BE2C (cell line): ENCODE results near the gene ADAMTSL1. TPM values are rescaled to one million over a fixed set of nuclear protein-coding genes. Genes with fewer than 3 reads are reported as not detected.
A peak's percentile ranks its signal among the peaks of the same experiment; 100 is the strongest.

Source experiments
- DNase-seq: peaks from one replicate; pipeline ENCODE4 v3.0.0-alpha.2; 2020
- H3K27me3 ChIP-seq: fragments of 250-450 bp; sonication (Bioruptor Pico); 2 replicates; pipeline ENCODE4 v1.5.1; 2020; ENCODE audit warnings: mild to moderate bottlenecking
- H3K36me3 ChIP-seq: fragments of 250-450 bp; sonication (Bioruptor Pico); 2 replicates; pipeline ENCODE4 v1.5.1; 2020; ENCODE audit warnings: mild to moderate bottlenecking
- H3K4me1 ChIP-seq: fragments of 250-450 bp; sonication (Bioruptor Pico); 2 replicates; pipeline ENCODE4 v1.5.1; 2020
- H3K4me3 ChIP-seq: 2 replicates; pipeline ENCODE4 v1.5.1; 2011; ENCODE audit warnings: low read depth, low read length
- H3K9me3 ChIP-seq: fragments of 250-450 bp; sonication (Bioruptor Pico); 2 replicates; pipeline ENCODE4 v1.5.1; 2020
- polyA plus RNA-seq: library from polyadenylated mRNA; unstranded; fragments of >200 nt; gene quantifications from one replicate; pipeline ENCODE4 v1.2.1, GENCODE V29; 2012; ENCODE audit warnings: low read depth, missing spikeins; ENCODE audit not compliant: insufficient read length, insufficient read depth
- TF ChIP-seq, protein P1 (sequence below): IDR thresholded peaks from 2 replicates; pipeline ENCODE4 v1.5.1; 2012; ENCODE audit warnings: mild to moderate bottlenecking, low read depth, low read length

ADAMTSL1 gene, protein sequence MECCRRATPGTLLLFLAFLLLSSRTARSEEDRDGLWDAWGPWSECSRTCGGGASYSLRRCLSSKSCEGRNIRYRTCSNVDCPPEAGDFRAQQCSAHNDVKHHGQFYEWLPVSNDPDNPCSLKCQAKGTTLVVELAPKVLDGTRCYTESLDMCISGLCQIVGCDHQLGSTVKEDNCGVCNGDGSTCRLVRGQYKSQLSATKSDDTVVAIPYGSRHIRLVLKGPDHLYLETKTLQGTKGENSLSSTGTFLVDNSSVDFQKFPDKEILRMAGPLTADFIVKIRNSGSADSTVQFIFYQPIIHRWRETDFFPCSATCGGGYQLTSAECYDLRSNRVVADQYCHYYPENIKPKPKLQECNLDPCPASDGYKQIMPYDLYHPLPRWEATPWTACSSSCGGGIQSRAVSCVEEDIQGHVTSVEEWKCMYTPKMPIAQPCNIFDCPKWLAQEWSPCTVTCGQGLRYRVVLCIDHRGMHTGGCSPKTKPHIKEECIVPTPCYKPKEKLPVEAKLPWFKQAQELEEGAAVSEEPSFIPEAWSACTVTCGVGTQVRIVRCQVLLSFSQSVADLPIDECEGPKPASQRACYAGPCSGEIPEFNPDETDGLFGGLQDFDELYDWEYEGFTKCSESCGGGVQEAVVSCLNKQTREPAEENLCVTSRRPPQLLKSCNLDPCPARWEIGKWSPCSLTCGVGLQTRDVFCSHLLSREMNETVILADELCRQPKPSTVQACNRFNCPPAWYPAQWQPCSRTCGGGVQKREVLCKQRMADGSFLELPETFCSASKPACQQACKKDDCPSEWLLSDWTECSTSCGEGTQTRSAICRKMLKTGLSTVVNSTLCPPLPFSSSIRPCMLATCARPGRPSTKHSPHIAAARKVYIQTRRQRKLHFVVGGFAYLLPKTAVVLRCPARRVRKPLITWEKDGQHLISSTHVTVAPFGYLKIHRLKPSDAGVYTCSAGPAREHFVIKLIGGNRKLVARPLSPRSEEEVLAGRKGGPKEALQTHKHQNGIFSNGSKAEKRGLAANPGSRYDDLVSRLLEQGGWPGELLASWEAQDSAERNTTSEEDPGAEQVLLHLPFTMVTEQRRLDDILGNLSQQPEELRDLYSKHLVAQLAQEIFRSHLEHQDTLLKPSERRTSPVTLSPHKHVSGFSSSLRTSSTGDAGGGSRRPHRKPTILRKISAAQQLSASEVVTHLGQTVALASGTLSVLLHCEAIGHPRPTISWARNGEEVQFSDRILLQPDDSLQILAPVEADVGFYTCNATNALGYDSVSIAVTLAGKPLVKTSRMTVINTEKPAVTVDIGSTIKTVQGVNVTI (N-terminal part only)
- polyA plus RNA-seq, result 0.29 TPM

DNA sequence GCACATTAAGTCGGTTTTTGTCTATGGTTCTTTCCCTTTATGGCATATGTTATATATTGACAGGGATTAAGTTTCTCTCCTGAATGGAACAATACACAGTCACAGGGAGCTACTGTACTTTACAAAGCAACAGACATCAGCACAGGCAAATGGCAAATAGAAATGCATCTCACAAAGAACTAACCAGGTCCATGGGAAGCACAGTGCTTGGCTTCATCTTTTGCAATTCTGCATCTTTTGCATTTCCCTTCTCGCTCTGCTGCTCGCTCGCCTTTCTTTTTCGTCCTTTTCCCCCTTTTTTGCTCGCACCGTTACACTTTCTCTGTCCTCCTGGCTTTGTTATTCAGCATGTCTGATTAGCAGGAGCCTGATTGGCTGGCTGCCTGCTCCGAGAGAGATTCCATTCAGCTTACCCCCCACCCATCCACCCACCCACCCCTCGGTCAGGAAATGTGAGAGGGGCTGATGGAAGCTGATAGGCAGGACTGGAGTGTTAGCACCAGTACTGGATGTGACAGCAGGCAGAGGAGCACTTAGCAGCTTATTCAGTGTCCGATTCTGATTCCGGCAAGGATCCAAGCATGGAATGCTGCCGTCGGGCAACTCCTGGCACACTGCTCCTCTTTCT lies at the start of gene ADAMTSL1:
ADAMTSL1 (plus strand) TSS at position 502 of the 628 bp plus-strand sequence; CDS start at position 582, 80 bp downstream.
- Histone ChIP-seq H3K4me1 (no peaks in the 10 kb centered on the region), H3K27me3 (no peaks in the 10 kb centered on the region), H3K36me3 (no peaks in the 10 kb centered on the region), H3K9me3 (no peaks in the 10 kb centered on the region), H3K4me3 (peak within 1 kb of the TSS; percentile 29)
- TF ChIP-seq, protein P1, sequence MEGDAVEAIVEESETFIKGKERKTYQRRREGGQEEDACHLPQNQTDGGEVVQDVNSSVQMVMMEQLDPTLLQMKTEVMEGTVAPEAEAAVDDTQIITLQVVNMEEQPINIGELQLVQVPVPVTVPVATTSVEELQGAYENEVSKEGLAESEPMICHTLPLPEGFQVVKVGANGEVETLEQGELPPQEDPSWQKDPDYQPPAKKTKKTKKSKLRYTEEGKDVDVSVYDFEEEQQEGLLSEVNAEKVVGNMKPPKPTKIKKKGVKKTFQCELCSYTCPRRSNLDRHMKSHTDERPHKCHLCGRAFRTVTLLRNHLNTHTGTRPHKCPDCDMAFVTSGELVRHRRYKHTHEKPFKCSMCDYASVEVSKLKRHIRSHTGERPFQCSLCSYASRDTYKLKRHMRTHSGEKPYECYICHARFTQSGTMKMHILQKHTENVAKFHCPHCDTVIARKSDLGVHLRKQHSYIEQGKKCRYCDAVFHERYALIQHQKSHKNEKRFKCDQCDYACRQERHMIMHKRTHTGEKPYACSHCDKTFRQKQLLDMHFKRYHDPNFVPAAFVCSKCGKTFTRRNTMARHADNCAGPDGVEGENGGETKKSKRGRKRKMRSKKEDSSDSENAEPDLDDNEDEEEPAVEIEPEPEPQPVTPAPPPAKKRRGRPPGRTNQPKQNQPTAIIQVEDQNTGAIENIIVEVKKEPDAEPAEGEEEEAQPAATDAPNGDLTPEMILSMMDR, result no peak
- DNase-seq, result peak; percentile 43

DNA sequence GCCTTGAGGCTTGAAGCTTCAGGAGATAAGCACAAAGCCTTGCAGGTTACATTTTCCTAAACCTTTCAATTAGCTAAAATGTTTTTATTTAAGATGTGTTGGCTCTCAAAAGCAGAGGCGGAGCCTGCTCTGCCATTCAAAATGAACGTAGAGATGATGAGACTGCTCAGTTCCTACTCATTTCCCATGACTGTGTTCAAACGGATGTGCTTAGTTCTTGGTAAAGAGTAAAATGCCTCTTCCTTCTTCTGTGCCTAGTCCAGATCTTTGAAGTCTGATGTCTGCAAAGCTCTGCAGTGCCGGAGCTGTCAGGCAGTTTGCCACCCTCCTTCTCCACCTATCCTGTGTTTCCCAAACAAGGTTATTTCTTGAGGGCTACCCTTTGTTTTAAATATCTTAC lies 46.3 kb upstream of the ADAMTSL1 start:
- no peak for DNase-seq
- H3K4me3 ChIP-seq, result no peak overlapping the region
- H3K9me3 ChIP-seq, result no peaks in the 10 kb centered on the region
- TF ChIP-seq, protein P1, result no peak
- H3K4me1 ChIP-seq, result no peaks in the 10 kb centered on the region
- H3K27me3 ChIP-seq, result no peaks in the 10 kb centered on the region
- H3K36me3 ChIP-seq, result no peaks in the 10 kb centered on the region

DNA sequence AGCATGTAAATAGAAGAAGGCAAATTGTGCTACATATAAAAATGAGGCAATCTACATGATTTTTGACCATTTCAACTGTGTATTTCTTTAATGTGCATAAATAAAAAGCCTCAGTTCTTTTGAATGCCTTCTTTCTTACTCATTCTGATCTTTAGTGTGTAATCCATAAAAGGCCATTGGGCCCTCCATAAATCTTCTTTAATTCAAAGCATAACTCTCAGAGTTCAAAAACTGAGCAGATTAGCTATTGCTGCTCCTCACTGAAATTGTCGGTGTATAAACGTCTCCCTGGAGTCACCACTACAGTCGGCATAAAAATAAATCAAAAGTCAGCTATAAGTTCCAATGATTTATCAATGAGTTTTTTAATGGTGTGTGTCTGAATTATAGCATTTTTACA lies 45.3 kb upstream of the ADAMTSL1 start:
- no peaks in the 10 kb centered on the region for H3K4me1 ChIP-seq
- DNase-seq, result no peak
- no peaks in the 10 kb centered on the region for H3K36me3 ChIP-seq
- TF ChIP-seq, protein P1, result no peak
- H3K4me3 ChIP-seq, result no peak overlapping the region
- H3K9me3 ChIP-seq, result no peaks in the 10 kb centered on the region
- no peaks in the 10 kb centered on the region for H3K27me3 ChIP-seq

DNA sequence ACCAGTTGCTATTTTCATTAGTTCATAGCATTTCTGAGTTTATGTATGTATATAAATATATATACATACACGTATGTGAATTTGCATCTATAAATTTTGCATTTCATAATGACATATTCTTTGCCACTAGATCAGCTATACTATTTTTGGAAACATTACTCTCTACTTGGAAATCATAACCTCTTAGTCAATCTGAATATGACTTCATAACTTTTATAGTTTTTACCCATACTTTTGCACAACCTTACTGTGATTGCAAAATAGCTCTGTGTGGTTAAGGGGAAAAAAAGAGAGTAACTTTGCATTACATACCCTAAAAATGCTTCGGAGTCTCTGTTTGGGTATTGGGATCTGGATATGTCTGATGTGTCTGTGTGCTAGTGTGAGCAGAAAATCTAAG lies 44.9 kb upstream of the ADAMTSL1 start:
- H3K9me3 ChIP-seq, result no peaks in the 10 kb centered on the region
- no peaks in the 10 kb centered on the region for H3K27me3 ChIP-seq
- no peak overlapping the region for H3K4me3 ChIP-seq
- no peaks in the 10 kb centered on the region for H3K36me3 ChIP-seq
- H3K4me1 ChIP-seq, result no peaks in the 10 kb centered on the region
- TF ChIP-seq, protein P1, result no peak
- no peak for DNase-seq

DNA sequence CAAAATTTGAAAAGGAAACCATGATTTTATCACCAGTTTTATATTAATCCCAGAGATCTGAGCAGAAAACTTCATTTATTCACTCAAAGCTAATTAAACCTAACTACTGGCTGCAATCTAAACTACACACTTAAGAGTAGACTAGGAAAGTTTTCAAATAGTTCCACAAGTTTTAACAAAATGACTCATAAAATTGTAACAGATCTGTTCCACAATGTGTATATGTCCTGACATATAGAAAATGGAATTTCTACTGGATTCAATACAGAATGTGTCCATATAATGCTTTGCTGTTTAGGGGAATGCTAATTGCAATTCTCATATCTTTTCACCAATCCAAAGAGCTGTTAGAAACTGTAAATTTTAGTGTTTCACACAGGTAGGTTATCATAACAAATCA lies 40.3 kb upstream of the ADAMTSL1 start:
- Histone ChIP-seq H3K27me3 (peaks cover 5% of the 10 kb centered on the region; the same call in 1 of the 2 replicates), H3K36me3 (no peaks in the 10 kb centered on the region), H3K9me3 (no peaks in the 10 kb centered on the region), H3K4me1 (no peaks in the 10 kb centered on the region), H3K4me3 (no peak overlapping the region)
- TF ChIP-seq, protein P1, result no peak
- DNase-seq, result no peak
